ENCODE data around the gene TRAFD1. TPM values are rescaled to one million over a fixed set of nuclear protein-coding genes. Genes with fewer than 3 reads are reported as not detected.

The TRAFD1 gene
- total and polyA plus RNA-seq, 9 of the 15 experiments (the other 6 are each of a cell fraction or from before 2014, with no cell fraction given): 41.3 to 85.5 (median 54.5) TPM

- TF ChIP-seq CREBBP (IDR thresholded peaks at IDR 0.05; ENCODE audit: low read depth, low read length) (no peak), AFF4 (CRISPR knock-in tag; IDR thresholded peaks at IDR 0.05) (no peak; the same call in none of the 2 replicates), BRF1 (IDR thresholded peaks at IDR 0.05; ENCODE audit: borderline replicate concordance, extremely low read depth, insufficient read length) (no peak), RBM34 (IDR thresholded peaks at IDR 0.05; ENCODE audit: borderline replicate concordance, insufficient read depth, low read length) (no peak), BMI1 (IDR thresholded peaks at IDR 0.05; ENCODE audit: low read length) (no peak), E2F5 (CRISPR knock-in tag; IDR thresholded peaks at IDR 0.05) (no peak; the same call in 1 of the 2 replicates), HDAC6 (IDR thresholded peaks at IDR 0.05; ENCODE audit: low read depth, low read length) (no peak), KDM1A (IDR thresholded peaks at IDR 0.05) (no peak), TAF1 (IDR thresholded peaks at IDR 0.05; ENCODE audit: control insufficient read depth, extremely low read depth, insufficient read depth, low read length, severe bottlenecking) (peak; percentile 70), CBX3 (IDR thresholded peaks at IDR 0.05; ENCODE audit: borderline replicate concordance in 1 of 2, low read length in 2 of 2) (no peak)
- TF ChIP-seq, protein P1, sequence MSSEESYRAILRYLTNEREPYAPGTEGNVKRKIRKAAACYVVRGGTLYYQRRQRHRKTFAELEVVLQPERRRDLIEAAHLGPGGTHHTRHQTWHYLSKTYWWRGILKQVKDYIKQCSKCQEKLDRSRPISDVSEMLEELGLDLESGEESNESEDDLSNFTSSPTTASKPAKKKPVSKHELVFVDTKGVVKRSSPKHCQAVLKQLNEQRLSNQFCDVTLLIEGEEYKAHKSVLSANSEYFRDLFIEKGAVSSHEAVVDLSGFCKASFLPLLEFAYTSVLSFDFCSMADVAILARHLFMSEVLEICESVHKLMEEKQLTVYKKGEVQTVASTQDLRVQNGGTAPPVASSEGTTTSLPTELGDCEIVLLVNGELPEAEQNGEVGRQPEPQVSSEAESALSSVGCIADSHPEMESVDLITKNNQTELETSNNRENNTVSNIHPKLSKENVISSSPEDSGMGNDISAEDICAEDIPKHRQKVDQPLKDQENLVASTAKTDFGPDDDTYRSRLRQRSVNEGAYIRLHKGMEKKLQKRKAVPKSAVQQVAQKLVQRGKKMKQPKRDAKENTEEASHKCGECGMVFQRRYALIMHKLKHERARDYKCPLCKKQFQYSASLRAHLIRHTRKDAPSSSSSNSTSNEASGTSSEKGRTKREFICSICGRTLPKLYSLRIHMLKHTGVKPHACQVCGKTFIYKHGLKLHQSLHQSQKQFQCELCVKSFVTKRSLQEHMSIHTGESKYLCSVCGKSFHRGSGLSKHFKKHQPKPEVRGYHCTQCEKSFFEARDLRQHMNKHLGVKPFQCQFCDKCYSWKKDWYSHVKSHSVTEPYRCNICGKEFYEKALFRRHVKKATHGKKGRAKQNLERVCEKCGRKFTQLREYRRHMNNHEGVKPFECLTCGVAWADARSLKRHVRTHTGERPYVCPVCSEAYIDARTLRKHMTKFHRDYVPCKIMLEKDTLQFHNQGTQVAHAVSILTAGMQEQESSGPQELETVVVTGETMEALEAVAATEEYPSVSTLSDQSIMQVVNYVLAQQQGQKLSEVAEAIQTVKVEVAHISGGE (CRISPR knock-in tag; IDR thresholded peaks at IDR 0.05): no peak; a peak in 1 of 6 replicates
- TF ChIP-seq, protein P2, sequence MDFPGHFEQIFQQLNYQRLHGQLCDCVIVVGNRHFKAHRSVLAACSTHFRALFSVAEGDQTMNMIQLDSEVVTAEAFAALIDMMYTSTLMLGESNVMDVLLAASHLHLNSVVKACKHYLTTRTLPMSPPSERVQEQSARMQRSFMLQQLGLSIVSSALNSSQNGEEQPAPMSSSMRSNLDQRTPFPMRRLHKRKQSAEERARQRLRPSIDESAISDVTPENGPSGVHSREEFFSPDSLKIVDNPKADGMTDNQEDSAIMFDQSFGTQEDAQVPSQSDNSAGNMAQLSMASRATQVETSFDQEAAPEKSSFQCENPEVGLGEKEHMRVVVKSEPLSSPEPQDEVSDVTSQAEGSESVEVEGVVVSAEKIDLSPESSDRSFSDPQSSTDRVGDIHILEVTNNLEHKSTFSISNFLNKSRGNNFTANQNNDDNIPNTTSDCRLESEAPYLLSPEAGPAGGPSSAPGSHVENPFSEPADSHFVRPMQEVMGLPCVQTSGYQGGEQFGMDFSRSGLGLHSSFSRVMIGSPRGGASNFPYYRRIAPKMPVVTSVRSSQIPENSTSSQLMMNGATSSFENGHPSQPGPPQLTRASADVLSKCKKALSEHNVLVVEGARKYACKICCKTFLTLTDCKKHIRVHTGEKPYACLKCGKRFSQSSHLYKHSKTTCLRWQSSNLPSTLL (IDR thresholded peaks at IDR 0.05): no peak
- TF ChIP-seq, protein P3, sequence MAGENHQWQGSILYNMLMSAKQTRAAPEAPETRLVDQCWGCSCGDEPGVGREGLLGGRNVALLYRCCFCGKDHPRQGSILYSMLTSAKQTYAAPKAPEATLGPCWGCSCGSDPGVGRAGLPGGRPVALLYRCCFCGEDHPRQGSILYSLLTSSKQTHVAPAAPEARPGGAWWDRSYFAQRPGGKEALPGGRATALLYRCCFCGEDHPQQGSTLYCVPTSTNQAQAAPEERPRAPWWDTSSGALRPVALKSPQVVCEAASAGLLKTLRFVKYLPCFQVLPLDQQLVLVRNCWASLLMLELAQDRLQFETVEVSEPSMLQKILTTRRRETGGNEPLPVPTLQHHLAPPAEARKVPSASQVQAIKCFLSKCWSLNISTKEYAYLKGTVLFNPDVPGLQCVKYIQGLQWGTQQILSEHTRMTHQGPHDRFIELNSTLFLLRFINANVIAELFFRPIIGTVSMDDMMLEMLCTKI (IDR thresholded peaks at IDR 0.05; ENCODE audit: partially characterized antibody): no peak
These were observed 16.9 kb upstream of the TRAFD1 start, which contains the start of gene NAA25 (continued) for GRCh38 chr12:112108202-112109079.
